CD14-positive monocyte (primary cell): ENCODE data around the gene ABCB6. TPM values are rescaled to one million over a fixed set of nuclear protein-coding genes. Genes with fewer than 3 reads are reported as not detected.

ENCODE experiments used
- DNase-seq, 3 donors: peaks; one replicate each; pipeline ENCODE4 v3.0.0-alpha.2; 2011 to 2022
- H2AFZ ChIP-seq: 2 replicates; pipeline ENCODE4 v1.6.0; 2012; ENCODE audit warnings: mild to moderate bottlenecking, low read depth, low read length, inconsistent platforms; ENCODE audit not compliant: insufficient read depth, poor library complexity, severe bottlenecking
- H3K27ac ChIP-seq, 2 donors: 1 replicate in 1 of 2; 2 replicates in 1 of 2; pipeline ENCODE4 v1.5.1; 2012 to 2013; ENCODE audit warnings: low read length in 2 of 2, control low read depth in 1 of 2, inconsistent platforms in 1 of 2, low read depth in 1 of 2, mild to moderate bottlenecking in 1 of 2
- H3K27me3 ChIP-seq, 2 donors: one replicate each; pipeline versions ENCODE4 v1.6.0 to v1.6.1; 2011 to 2013; ENCODE audit warnings: low read length in 2 of 2; ENCODE audit not compliant: control insufficient read depth in 2 of 2, insufficient read depth in 2 of 2
- H3K36me3 ChIP-seq, 2 donors: replicated peaks in 1 of 2; 1 replicate in 1 of 2; 2 replicates in 1 of 2; pipeline versions ENCODE4 v1.5.1 to v1.6.1; 2012 to 2013; ENCODE audit warnings: low read length in 2 of 2, control low read depth in 1 of 2, inconsistent platforms in 1 of 2, mild to moderate bottlenecking in 1 of 2; ENCODE audit not compliant: insufficient read depth in 2 of 2, control insufficient read depth in 1 of 2
- H3K4me1 ChIP-seq, 2 donors: 1 replicate in 1 of 2; 2 replicates in 1 of 2; pipeline versions ENCODE4 v1.5.1 to v1.6.1; 2012 to 2013; ENCODE audit warnings: low read length in 2 of 2, control low read depth in 1 of 2, inconsistent platforms in 1 of 2, mild to moderate bottlenecking in 1 of 2, moderate library complexity in 1 of 2; ENCODE audit not compliant: insufficient read depth in 2 of 2, control insufficient read depth in 1 of 2
- H3K4me2 ChIP-seq: replicated peaks from 2 replicates; pipeline ENCODE3; 2012; ENCODE audit warnings: low read length, moderate library complexity, mild to moderate bottlenecking; ENCODE audit not compliant: poor library complexity, severe bottlenecking; ENCODE audit errors: extremely low read depth
- H3K4me3 ChIP-seq, 3 experiments: fragments of 200-600 bp in 1 of 3; sonication (generic) in 1 of 3; replicated peaks in 1 of 3; 1 replicate in 2 of 3; 2 replicates in 1 of 3; pipeline ENCODE4 v1.5.1; 2011 to 2013; ENCODE audit warnings: low read length in 3 of 3, mild to moderate bottlenecking in 3 of 3, control low read depth in 2 of 3, low read depth in 2 of 3, inconsistent platforms in 1 of 3, moderate library complexity in 1 of 3
- H3K79me2 ChIP-seq: 2 replicates; pipeline ENCODE4 v1.6.0; 2012; ENCODE audit warnings: mild to moderate bottlenecking, control low read depth, inconsistent platforms, low read length, moderate library complexity; ENCODE audit not compliant: insufficient read depth
- H3K9ac ChIP-seq: 2 replicates; pipeline ENCODE4 v1.6.0; 2017; ENCODE audit warnings: low read length, mild to moderate bottlenecking; ENCODE audit not compliant: insufficient read depth, poor library complexity, severe bottlenecking
- H3K9me3 ChIP-seq, 2 donors: replicated peaks in 1 of 2; 1 replicate in 1 of 2; 2 replicates in 1 of 2; pipeline versions ENCODE4 v1.5.1 to v1.6.1; 2012 to 2013; ENCODE audit warnings: low read length in 2 of 2, control low read depth in 1 of 2; ENCODE audit not compliant: control insufficient read depth in 1 of 2, insufficient read depth in 1 of 2
- H4K20me1 ChIP-seq: 2 replicates; pipeline ENCODE4 v1.6.0; 2012; ENCODE audit warnings: mild to moderate bottlenecking, low read length, control low read depth, moderate library complexity; ENCODE audit not compliant: insufficient read depth
- H3K27ac Mint-ChIP-seq, 7 donors: one replicate each; pipeline ENCODE4 v1.8.0; 2020; ENCODE audit warnings: mild to moderate bottlenecking in 7 of 7, mixed read lengths in 7 of 7, moderate library complexity in 6 of 7, inconsistent platforms in 2 of 7
- H3K27me3 Mint-ChIP-seq, 3 donors: one replicate each; pipeline ENCODE4 v1.8.0; 2021 to 2022; ENCODE audit warnings: low read depth in 3 of 3, mild to moderate bottlenecking in 3 of 3, mixed read lengths in 3 of 3, moderate library complexity in 3 of 3, inconsistent platforms in 1 of 3
- H3K36me3 Mint-ChIP-seq, 2 donors: one replicate each; pipeline ENCODE4 v1.8.0; 2020; ENCODE audit warnings: mixed read lengths in 2 of 2, inconsistent platforms in 1 of 2, mild to moderate bottlenecking in 1 of 2
- H3K4me1 Mint-ChIP-seq: one replicate; pipeline ENCODE4 v1.8.0; 2020; ENCODE audit warnings: mild to moderate bottlenecking, mixed read lengths
- H3K4me3 Mint-ChIP-seq, 2 donors: one replicate each; pipeline ENCODE4 v1.8.0; 2020; ENCODE audit warnings: mild to moderate bottlenecking in 2 of 2, mixed read lengths in 2 of 2, moderate library complexity in 1 of 2
- H3K9me3 Mint-ChIP-seq, 7 donors: one replicate each; pipeline ENCODE4 v1.8.0; 2020 to 2022; ENCODE audit warnings: mixed read lengths in 7 of 7, mild to moderate bottlenecking in 6 of 7, moderate library complexity in 6 of 7, inconsistent platforms in 2 of 7
- WGBS: methylation state at CpG from one replicate; pipeline ENCODE4 v1.1.5; 2013; ENCODE audit warnings: missing lambda C conversion rate; ENCODE audit not compliant: insufficient coverage; 5-methylcytosine and 5-hydroxymethylcytosine counted together
- intact Hi-C, 2 donors: fragments of 100-400 bp; cut with micrococcal nuclease; formaldehyde crosslinking; loops; one replicate each; pipeline versions ENCODE4 v1.15.0 to v1.15.1; 2023
- polyA plus RNA-seq, 3 donors: library from polyadenylated mRNA; depleted of rRNA in 1 of 3; unstranded in 2 of 3; stranded (reverse) in 1 of 3; fragments of 300-500 nt in 2 of 3; fragments of >200 nt in 1 of 3; fragmentation: Illumina TruSeq in 2 of 3; gene quantifications; 1 replicate in 2 of 3; 2 replicates in 1 of 3; pipeline ENCODE4 v1.2.3, GENCODE V29; 2012 to 2021
- TF ChIP-seq, protein P1 (sequence below): fragments of 200-600 bp; IDR thresholded peaks from one replicate; pipeline ENCODE4 v1.8.0; 2022; ENCODE audit warnings: antibody characterized with exemption, mild to moderate bottlenecking

The ABCB6 gene
- polyA plus RNA-seq, 3 donors: 0.28 to 4.8 (median 0.58) TPM

DNA sequence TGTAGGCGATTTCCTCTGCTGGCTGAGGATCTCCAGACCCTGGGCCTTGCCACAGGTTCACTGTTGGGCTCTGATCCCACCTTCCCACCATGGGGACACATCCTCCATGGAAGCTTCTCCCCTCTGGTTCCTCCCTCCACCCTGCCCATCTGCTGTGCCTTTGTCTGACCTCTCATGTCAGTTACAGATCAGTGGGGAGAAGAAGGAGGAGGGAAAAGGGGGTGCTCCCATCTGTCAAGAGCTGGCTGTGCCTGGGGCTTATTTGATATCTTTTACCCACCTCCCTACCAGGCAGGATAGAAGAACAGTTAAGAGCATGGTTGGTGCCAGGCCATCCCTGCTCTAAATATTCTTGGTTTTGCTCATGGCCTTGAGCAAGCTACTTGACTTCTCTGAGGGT lies 48.1 kb upstream of the ABCB6 start:
- no peak overlapping the region for H3K4me3 ChIP-seq
- no peak for DNase-seq
- no peak overlapping the region for H2AFZ ChIP-seq
- no peak overlapping the region for H3K4me2 ChIP-seq
- H3K27me3 Mint-ChIP-seq: peaks cover 5 to 17% (median 13%) of the 10 kb centered on the region in 3 donors
- H3K79me2 ChIP-seq: no peaks in the 10 kb centered on the region
- H3K4me3 Mint-ChIP-seq: no peak overlapping the region
- H3K9me3 Mint-ChIP-seq: no peaks in the 10 kb centered on the region
- intact Hi-C loops: no loop called here
- H3K27me3 ChIP-seq: no peaks in the 10 kb centered on the region
- WGBS: no CpG with 5 or more reads among the region's 1 CpG
- H3K36me3 ChIP-seq: no peaks in the 10 kb centered on the region
- H3K9me3 ChIP-seq: no peaks in the 10 kb centered on the region
- no peak overlapping the region for H3K27ac ChIP-seq
- no peak overlapping the region for H3K9ac ChIP-seq
- no peaks in the 10 kb centered on the region for H4K20me1 ChIP-seq
- no peaks in the 10 kb centered on the region for H3K4me1 ChIP-seq
- H3K36me3 Mint-ChIP-seq: no peaks in the 10 kb centered on the region
- H3K27ac Mint-ChIP-seq: no peak overlapping the region
- TF ChIP-seq, protein P1, sequence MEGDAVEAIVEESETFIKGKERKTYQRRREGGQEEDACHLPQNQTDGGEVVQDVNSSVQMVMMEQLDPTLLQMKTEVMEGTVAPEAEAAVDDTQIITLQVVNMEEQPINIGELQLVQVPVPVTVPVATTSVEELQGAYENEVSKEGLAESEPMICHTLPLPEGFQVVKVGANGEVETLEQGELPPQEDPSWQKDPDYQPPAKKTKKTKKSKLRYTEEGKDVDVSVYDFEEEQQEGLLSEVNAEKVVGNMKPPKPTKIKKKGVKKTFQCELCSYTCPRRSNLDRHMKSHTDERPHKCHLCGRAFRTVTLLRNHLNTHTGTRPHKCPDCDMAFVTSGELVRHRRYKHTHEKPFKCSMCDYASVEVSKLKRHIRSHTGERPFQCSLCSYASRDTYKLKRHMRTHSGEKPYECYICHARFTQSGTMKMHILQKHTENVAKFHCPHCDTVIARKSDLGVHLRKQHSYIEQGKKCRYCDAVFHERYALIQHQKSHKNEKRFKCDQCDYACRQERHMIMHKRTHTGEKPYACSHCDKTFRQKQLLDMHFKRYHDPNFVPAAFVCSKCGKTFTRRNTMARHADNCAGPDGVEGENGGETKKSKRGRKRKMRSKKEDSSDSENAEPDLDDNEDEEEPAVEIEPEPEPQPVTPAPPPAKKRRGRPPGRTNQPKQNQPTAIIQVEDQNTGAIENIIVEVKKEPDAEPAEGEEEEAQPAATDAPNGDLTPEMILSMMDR: no peak
- H3K4me1 Mint-ChIP-seq: no peaks in the 10 kb centered on the region

DNA sequence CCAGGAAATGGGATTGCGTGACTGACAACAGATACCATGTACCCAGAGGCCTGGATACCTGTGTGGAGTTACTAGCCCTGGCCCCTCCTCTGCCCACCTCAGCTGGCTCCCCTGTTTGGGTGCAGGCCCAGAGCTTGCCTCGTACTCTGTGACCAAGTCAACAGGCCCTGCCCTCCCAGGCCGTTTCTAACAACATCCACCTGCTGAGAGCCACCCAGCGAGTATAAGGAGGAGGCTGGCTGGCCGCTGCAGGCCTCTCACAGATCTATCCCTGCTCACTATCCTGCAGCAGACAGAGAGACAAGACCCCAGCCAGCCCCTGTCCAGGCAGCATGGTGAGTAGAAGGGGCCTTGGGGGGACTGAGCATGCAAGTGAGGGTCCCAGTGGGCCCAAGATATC lies 47.5 kb upstream of the ABCB6 start:
- Histone ChIP-seq H2AFZ (no peak overlapping the region), H3K4me3 (no peak overlapping the region), H3K79me2 (no peaks in the 10 kb centered on the region), H3K4me2 (no peak overlapping the region), H3K36me3 (no peaks in the 10 kb centered on the region), H3K27ac (no peak overlapping the region), H3K27me3 (no peaks in the 10 kb centered on the region), H3K9ac (no peak overlapping the region), H4K20me1 (no peaks in the 10 kb centered on the region), H3K4me1 (no peaks in the 10 kb centered on the region), H3K9me3 (no peaks in the 10 kb centered on the region)
- Mint-ChIP-seq H3K4me3 (no peak overlapping the region), H3K4me1 (no peaks in the 10 kb centered on the region), H3K9me3 (no peaks in the 10 kb centered on the region), H3K27me3 (peaks cover 5 to 14% (median 12%) of the 10 kb centered on the region in 3 donors), H3K27ac (no peak overlapping the region), H3K36me3 (no peaks in the 10 kb centered on the region)
- DNase-seq: no peak
- intact Hi-C loops: no loop called here
- TF ChIP-seq, protein P1: no peak
- WGBS: 93% methylated on average over 1 of the region's 5 CpGs
